Loucy (cell line): ENCODE measurements around the gene DEFB125.

Source experiments
- H2AFZ ChIP-seq: fragments of 200-600 bp; sonication (generic); 2 replicates; pipeline ENCODE4 v1.6.0; 2016; ENCODE audit warnings: antibody characterized with exemption, mild to moderate bottlenecking, low read length, moderate library complexity
- H3F3A ChIP-seq: fragments of 200-600 bp; 2 replicates; pipeline ENCODE4 v1.6.0; 2016; ENCODE audit warnings: antibody characterized with exemption, low read depth, mild to moderate bottlenecking
- H3K27me3 ChIP-seq: fragments of 200-600 bp; sonication (generic); 2 replicates; pipeline ENCODE4 v1.6.1; 2014; ENCODE audit warnings: low read length, mild to moderate bottlenecking; ENCODE audit not compliant: insufficient read depth, poor library complexity, severe bottlenecking
- H3K36me3 ChIP-seq: fragments of 200-600 bp; sonication (generic); 2 replicates; pipeline ENCODE4 v1.6.1; 2016; ENCODE audit warnings: low read length; ENCODE audit not compliant: insufficient read depth
- H3K4me1 ChIP-seq: fragments of 200-600 bp; sonication (generic); 2 replicates; pipeline ENCODE4 v1.5.1; 2014; ENCODE audit warnings: low read length, mild to moderate bottlenecking; ENCODE audit not compliant: insufficient read depth, poor library complexity, severe bottlenecking
- H3K4me2 ChIP-seq: fragments of 200-600 bp; sonication (generic); 2 replicates; pipeline ENCODE4 v1.6.0; 2014; ENCODE audit warnings: antibody characterized with exemption, low read length, low read depth, mild to moderate bottlenecking; ENCODE audit not compliant: poor library complexity, severe bottlenecking
- H3K4me3 ChIP-seq: fragments of 200-600 bp; sonication (generic); 2 replicates; pipeline ENCODE4 v1.5.1; 2014; ENCODE audit warnings: low read length, mild to moderate bottlenecking, mixed read lengths; ENCODE audit not compliant: poor library complexity, severe bottlenecking
- H3K79me2 ChIP-seq: fragments of 200-600 bp; sonication (generic); 2 replicates; pipeline ENCODE4 v1.6.1; 2014; ENCODE audit warnings: low read length; ENCODE audit not compliant: insufficient read depth
- H3K9ac ChIP-seq: fragments of 200-600 bp; sonication (generic); 2 replicates; pipeline ENCODE4 v1.6.0; 2014; ENCODE audit warnings: mild to moderate bottlenecking, low read depth, low read length, moderate library complexity; ENCODE audit not compliant: poor library complexity, severe bottlenecking
- H3K9me2 ChIP-seq: fragments of 200-600 bp; sonication (generic); replicated peaks from 2 replicates; pipeline ENCODE4 v1.6.1; 2016; ENCODE audit warnings: low read depth, low read length, mixed read lengths
- H3K9me3 ChIP-seq: fragments of 200-600 bp; sonication (generic); 2 replicates; pipeline ENCODE4 v1.6.1; 2014; ENCODE audit warnings: mild to moderate bottlenecking, antibody characterized with exemption, low read length, low read depth; ENCODE audit not compliant: insufficient read depth
- H4K20me1 ChIP-seq: fragments of 200-600 bp; sonication (generic); 2 replicates; pipeline ENCODE4 v1.6.0; 2014; ENCODE audit warnings: antibody characterized with exemption, low read length, mild to moderate bottlenecking; ENCODE audit not compliant: insufficient read depth, poor library complexity, severe bottlenecking
- EZH2phosphoT487 ChIP-seq: fragments of 200-600 bp; IDR thresholded peaks from 2 replicates; pipeline ENCODE4 v1.6.1; 2018; ENCODE audit warnings: antibody characterized with exemption, mild to moderate bottlenecking, moderate library complexity, borderline replicate concordance
- TF ChIP-seq, protein P1 (sequence below): fragments of 200-600 bp; sonication (generic); conservative IDR thresholded peaks from 2 replicates; pipeline ENCODE4 v1.5.1; 2014; ENCODE audit warnings: mild to moderate bottlenecking, antibody characterized with exemption, low read length

DEFB125 gene

DNA sequence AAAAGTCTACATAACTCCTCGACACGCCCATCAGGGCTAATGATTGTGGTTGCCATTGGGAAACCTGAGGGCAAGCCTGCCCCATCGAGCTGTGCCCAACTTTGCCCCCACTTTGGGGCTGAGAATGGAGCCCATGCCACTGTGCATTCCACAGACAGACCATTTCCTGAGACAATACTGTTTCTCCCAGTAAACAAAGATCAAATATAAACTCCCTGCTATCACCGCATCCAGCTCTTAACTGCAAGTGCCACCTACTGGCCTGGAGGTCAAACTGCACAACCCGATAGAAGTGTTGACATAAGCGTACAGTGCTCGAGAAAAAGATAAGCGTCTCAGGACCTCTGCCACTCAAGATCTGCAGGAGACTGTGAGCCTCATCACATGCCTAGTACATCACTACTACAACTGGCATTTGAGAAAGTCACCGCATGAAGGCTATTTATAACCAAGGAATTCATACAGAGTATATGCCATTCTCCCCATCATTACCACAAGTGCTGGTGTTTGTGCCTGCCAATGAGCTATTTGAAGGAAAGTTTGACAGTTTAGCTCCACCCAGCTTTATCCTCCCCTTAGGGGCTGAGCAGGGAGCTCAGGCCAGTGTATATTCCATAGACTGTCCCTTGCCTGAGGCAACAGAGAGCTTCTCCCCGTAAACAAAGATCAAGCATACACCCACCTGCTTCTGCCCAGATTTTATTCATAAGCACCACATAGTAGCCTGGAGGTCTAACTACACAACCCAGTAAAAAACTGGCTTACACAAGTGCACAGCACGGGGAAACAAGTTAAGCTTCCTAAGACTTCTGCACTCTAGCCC, 50.4 kb downstream of the DEFB125 start:
- Histone ChIP-seq H3K4me2 (peak overlapping the region; percentile 11), H3F3A (no peaks in the 10 kb centered on the region), H2AFZ (peak overlapping the region; percentile 83), H3K4me1 (no peaks in the 10 kb centered on the region), H4K20me1 (no peaks in the 10 kb centered on the region), H3K9ac (no peak overlapping the region), H3K9me2 (no peaks in the 10 kb centered on the region), H3K4me3 (no peak overlapping the region), H3K9me3 (no peaks in the 10 kb centered on the region), H3K27me3 (peaks cover 8% of the 10 kb centered on the region), H3K36me3 (no peaks in the 10 kb centered on the region), H3K79me2 (no peaks in the 10 kb centered on the region)
- TF ChIP-seq EZH2phosphoT487 = no peak
- TF ChIP-seq, protein P1, sequence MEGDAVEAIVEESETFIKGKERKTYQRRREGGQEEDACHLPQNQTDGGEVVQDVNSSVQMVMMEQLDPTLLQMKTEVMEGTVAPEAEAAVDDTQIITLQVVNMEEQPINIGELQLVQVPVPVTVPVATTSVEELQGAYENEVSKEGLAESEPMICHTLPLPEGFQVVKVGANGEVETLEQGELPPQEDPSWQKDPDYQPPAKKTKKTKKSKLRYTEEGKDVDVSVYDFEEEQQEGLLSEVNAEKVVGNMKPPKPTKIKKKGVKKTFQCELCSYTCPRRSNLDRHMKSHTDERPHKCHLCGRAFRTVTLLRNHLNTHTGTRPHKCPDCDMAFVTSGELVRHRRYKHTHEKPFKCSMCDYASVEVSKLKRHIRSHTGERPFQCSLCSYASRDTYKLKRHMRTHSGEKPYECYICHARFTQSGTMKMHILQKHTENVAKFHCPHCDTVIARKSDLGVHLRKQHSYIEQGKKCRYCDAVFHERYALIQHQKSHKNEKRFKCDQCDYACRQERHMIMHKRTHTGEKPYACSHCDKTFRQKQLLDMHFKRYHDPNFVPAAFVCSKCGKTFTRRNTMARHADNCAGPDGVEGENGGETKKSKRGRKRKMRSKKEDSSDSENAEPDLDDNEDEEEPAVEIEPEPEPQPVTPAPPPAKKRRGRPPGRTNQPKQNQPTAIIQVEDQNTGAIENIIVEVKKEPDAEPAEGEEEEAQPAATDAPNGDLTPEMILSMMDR = peak; percentile 80

DNA sequence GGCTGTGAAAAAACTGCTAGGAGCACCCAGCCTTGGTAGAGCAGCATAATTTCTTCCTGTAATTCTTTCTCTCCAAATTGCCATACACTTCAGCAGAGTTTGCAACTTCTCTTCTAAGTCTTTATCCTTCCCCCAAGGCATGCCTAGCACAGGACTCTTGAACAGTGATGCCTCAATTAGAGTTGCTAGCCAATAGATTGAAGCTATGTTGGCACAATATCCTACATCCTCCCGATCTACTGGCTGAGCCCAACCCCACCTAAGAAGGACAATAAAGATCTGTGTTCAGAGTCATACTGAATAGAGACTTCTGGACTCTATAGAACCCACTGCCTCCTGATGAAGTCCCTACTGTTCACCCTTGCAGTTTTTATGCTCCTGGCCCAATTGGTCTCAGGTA, 54.8 kb downstream of the DEFB125 start, which contains the start of gene DEFB126:
Gene DEFB126, plus strand, starts transcription at position 301 of the 400 bp plus-strand sequence. Its CDS starts 39 bp downstream, at position 340.
- H3K9ac ChIP-seq = no peak within 1 kb of the TSS
- no peak for TF ChIP-seq EZH2phosphoT487
- TF ChIP-seq, protein P1 = no peak
- H3K9me2 ChIP-seq = no peaks in the 10 kb centered on the region
- H3K4me1 ChIP-seq = no peaks in the 10 kb centered on the region
- H3F3A ChIP-seq = no peaks in the 10 kb centered on the region
- H3K4me3 ChIP-seq = no peak within 1 kb of the TSS
- H3K79me2 ChIP-seq = no peaks in the 10 kb centered on the region
- no peak within 1 kb of the TSS for H3K4me2 ChIP-seq
- H2AFZ ChIP-seq = no peak within 1 kb of the TSS
- no peaks in the 10 kb centered on the region; the same call in 1 of the 2 replicates for H3K9me3 ChIP-seq
- peaks cover 23% of the 10 kb centered on the region for H3K27me3 ChIP-seq
- H3K36me3 ChIP-seq = no peaks in the 10 kb centered on the region
- H4K20me1 ChIP-seq = no peaks in the 10 kb centered on the region

DNA sequence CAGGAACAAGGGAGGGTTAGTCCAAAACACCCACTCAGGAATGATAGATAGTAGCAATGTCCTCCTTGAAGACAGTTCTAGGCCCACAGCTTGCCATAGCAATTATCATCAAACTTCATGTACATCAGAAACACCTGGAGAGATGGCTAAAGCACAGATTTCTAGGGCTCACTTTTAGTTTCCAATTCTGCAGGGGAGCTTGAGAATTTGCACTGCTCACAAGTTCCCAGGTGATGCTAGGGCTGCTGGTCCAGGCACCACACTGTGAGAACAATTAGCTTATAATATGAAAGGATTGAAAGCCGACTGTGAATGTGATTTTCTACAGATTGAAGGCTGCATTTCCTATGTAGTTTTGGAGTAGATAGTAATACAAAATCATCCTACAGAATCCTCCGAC, 58.4 kb downstream of the DEFB125 start:
- no peaks in the 10 kb centered on the region for H3K79me2 ChIP-seq
- H4K20me1 ChIP-seq = no peaks in the 10 kb centered on the region
- no peak overlapping the region for H2AFZ ChIP-seq
- peaks cover 23% of the 10 kb centered on the region for H3K27me3 ChIP-seq
- no peak overlapping the region for H3K4me3 ChIP-seq
- H3K36me3 ChIP-seq = no peaks in the 10 kb centered on the region
- H3F3A ChIP-seq = no peaks in the 10 kb centered on the region
- H3K9me2 ChIP-seq = no peaks in the 10 kb centered on the region
- no peaks in the 10 kb centered on the region; the same call in 1 of the 2 replicates for H3K9me3 ChIP-seq
- no peak overlapping the region for H3K9ac ChIP-seq
- no peak for TF ChIP-seq EZH2phosphoT487
- TF ChIP-seq, protein P1 = no peak
- H3K4me2 ChIP-seq = no peak overlapping the region
- no peaks in the 10 kb centered on the region for H3K4me1 ChIP-seq
